ENCODE measurements around the gene PRPH2. TPM values are rescaled to one million over a fixed set of nuclear protein-coding genes. Genes with fewer than 3 reads are reported as not detected.

Gene PRPH2
- total and polyA plus RNA-seq, 2 donors (not counting 3 experiments of a cell fraction or from before 2014, with no cell fraction given): 0.40 to 0.46 TPM

DNA sequence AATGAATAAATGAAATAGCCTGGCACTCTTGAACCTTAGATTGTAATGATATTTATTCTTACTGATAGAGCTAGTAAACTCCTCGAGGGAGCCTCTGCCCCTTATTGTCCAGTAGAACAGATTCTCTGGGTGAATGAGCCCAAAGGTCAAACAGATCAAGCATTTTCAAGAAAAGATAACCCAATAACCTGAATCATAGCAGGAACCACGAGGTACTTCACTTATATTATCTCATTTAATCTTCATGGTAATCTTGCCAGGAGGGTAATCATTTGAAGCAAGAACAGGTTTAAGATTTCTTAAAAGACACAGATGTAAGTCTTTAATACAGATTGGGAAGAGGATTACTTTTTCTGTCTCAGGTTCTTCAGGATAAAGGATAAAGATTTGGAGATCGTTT lies 40.6 kb upstream of the PRPH2 start:
- no peak overlapping the region for H3K27ac ChIP-seq (ENCODE audit: insufficient read depth, low read depth, low read length)
- no peak overlapping the region for H3K4me3 ChIP-seq (replicated peaks in 1 of 3; ENCODE audit: insufficient read depth in 1 of 3, low read depth in 1 of 3, low read length in 3 of 3)
- H4K20me1 ChIP-seq (replicated peaks; ENCODE audit: control insufficient read depth, extremely low read depth, insufficient read depth, low read length): no peaks in the 10 kb centered on the region
- no peak for DNase-seq (ENCODE audit: low read depth, low spot score)
- no peaks in the 10 kb centered on the region for H3K79me2 ChIP-seq (ENCODE audit: control insufficient read depth, insufficient read depth, low read length)
- FAIRE-seq: no peak
- H3K36me3 ChIP-seq (ENCODE audit: control insufficient read depth in 2 of 2, extremely low read depth in 1 of 2, insufficient read depth in 2 of 2, low read length in 2 of 2): no peaks in the 10 kb centered on the region
- no peak overlapping the region for H3K4me2 ChIP-seq (ENCODE audit: insufficient read depth, low read length)
- H3K4me1 ChIP-seq (ENCODE audit: control insufficient read depth, extremely low read depth, insufficient read depth, low read length): peaks cover 13% of the 10 kb centered on the region
- no TSS peak for BruUV-seq (replicated peaks)
- H2AFZ ChIP-seq (ENCODE audit: low read depth, low read length): no peak overlapping the region
- CTCF ChIA-PET: no interaction called here
- intact Hi-C loops (cut with micrococcal nuclease) (no loop called here), dilution Hi-C loops (cut with MboI; ENCODE audit: extremely low pct_ligation_motif_present, low sequenced_read_pairs) (no loop called here)
- no peaks in the 10 kb centered on the region for H3K9me3 ChIP-seq (replicated peaks; ENCODE audit: control insufficient read depth, insufficient read depth, low read length)
- H3K27me3 ChIP-seq (ENCODE audit: control insufficient read depth in 2 of 2, insufficient read depth in 2 of 2, low read length in 2 of 2): no peaks in the 10 kb centered on the region
- POLR2A ChIA-PET: no interaction called here
- H3K9ac ChIP-seq (replicated peaks; ENCODE audit: extremely low read depth, insufficient read depth, low read length): no peak overlapping the region
- H3K9me1 ChIP-seq (replicated peaks; ENCODE audit: control insufficient read depth, extremely low read depth, insufficient read depth, low read length): no peaks in the 10 kb centered on the region
- TF ChIP-seq JUN (IDR thresholded peaks at IDR 0.05; ENCODE audit: borderline replicate concordance, insufficient read depth, insufficient read length, low read depth) (no peak), POLR2A (IDR thresholded peaks at IDR 0.05; ENCODE audit: low read depth, low read length) (no peak), POLR2AphosphoS5 (IDR thresholded peaks at IDR 0.05; ENCODE audit: insufficient read depth, low read depth, low read length) (no peak), FOS (IDR thresholded peaks at IDR 0.05; ENCODE audit: borderline replicate concordance, insufficient read depth, low read length) (no peak), GATA2 (IDR thresholded peaks at IDR 0.05; ENCODE audit: insufficient read depth, insufficient read length, low read depth, low read length) (no peak), EZH2 (IDR thresholded peaks at IDR 0.05; ENCODE audit: borderline replicate concordance, low read depth, low read length, severe bottlenecking) (no peak), MYC (IDR thresholded peaks at IDR 0.05; ENCODE audit: low read depth, low read length) (no peak)
- TF ChIP-seq, protein P1, sequence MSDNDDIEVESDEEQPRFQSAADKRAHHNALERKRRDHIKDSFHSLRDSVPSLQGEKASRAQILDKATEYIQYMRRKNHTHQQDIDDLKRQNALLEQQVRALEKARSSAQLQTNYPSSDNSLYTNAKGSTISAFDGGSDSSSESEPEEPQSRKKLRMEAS (IDR thresholded peaks at IDR 0.05; ENCODE audit: insufficient read depth, insufficient read length): no peak
- TF ChIP-seq, protein P2, sequence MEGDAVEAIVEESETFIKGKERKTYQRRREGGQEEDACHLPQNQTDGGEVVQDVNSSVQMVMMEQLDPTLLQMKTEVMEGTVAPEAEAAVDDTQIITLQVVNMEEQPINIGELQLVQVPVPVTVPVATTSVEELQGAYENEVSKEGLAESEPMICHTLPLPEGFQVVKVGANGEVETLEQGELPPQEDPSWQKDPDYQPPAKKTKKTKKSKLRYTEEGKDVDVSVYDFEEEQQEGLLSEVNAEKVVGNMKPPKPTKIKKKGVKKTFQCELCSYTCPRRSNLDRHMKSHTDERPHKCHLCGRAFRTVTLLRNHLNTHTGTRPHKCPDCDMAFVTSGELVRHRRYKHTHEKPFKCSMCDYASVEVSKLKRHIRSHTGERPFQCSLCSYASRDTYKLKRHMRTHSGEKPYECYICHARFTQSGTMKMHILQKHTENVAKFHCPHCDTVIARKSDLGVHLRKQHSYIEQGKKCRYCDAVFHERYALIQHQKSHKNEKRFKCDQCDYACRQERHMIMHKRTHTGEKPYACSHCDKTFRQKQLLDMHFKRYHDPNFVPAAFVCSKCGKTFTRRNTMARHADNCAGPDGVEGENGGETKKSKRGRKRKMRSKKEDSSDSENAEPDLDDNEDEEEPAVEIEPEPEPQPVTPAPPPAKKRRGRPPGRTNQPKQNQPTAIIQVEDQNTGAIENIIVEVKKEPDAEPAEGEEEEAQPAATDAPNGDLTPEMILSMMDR (IDR thresholded peaks at IDR 0.05; ENCODE audit: extremely low read depth in 1 of 2, insufficient read depth in 1 of 2, low read depth in 1 of 2, low read length in 2 of 2): no peak

Data from endothelial cell of umbilical vein (primary cell).